Measurements from ENCODE around the gene ME3. TPM values are rescaled to one million over a fixed set of nuclear protein-coding genes. Genes with fewer than 3 reads are reported as not detected.

Gene ME3
- total RNA-seq, 1 experiment from 2014 or later: 83.8 TPM

GRCh38 chr11:86589204-86589603, 83.2 kb downstream of the ME3 start:
- peaks cover 28% of the 10 kb centered on the region for H3K4me1 ChIP-seq (ENCODE audit: insufficient read depth, low read length)
- ChIA-PET POLR2A (ENCODE audit: unreplicated experiment) (no interaction called here), CTCF (no interaction called here)
- no peak overlapping the region for H3K4me3 ChIP-seq (ENCODE audit: low read length)
- no TSS peak for BruUV-seq (replicated peaks)
- TF ChIP-seq CTCF (conservative IDR thresholded peaks at IDR 0.05; ENCODE audit: low read depth, low read length) (no peak), EZH2 (IDR thresholded peaks at IDR 0.05; ENCODE audit: low read length, unreplicated experiment) (no peak), EZH2phosphoT487 (IDR thresholded peaks at IDR 0.05; ENCODE audit: borderline replicate concordance, low read length) (no peak)
- no peak overlapping the region for H2AFZ ChIP-seq (ENCODE audit: low read length)
- no peaks in the 10 kb centered on the region for H3K79me2 ChIP-seq (ENCODE audit: low read length)
- no peaks in the 10 kb centered on the region for H3K9me2 ChIP-seq (replicated peaks; ENCODE audit: low read length)
- no peak overlapping the region for H3K9ac ChIP-seq (ENCODE audit: low read length)
- intact Hi-C loops (cut with micrococcal nuclease): no loop called here
- H4K20me1 ChIP-seq (ENCODE audit: low read length): no peaks in the 10 kb centered on the region
- no peaks in the 10 kb centered on the region for H3K36me3 ChIP-seq (ENCODE audit: low read depth, low read length)
- ATAC-seq: no peak
- H3F3A ChIP-seq (ENCODE audit: low read length, unreplicated experiment): peaks cover 14% of the 10 kb centered on the region
- no peak overlapping the region for H3K27ac ChIP-seq (ENCODE audit: low read length)
- H3K27me3 ChIP-seq (ENCODE audit: low read length): no peaks in the 10 kb centered on the region
- no peaks in the 10 kb centered on the region for H3K9me3 ChIP-seq (ENCODE audit: low read length)
- DNase-seq: no peak
- H3K4me2 ChIP-seq (ENCODE audit: low read length): no peak overlapping the region

DNA sequence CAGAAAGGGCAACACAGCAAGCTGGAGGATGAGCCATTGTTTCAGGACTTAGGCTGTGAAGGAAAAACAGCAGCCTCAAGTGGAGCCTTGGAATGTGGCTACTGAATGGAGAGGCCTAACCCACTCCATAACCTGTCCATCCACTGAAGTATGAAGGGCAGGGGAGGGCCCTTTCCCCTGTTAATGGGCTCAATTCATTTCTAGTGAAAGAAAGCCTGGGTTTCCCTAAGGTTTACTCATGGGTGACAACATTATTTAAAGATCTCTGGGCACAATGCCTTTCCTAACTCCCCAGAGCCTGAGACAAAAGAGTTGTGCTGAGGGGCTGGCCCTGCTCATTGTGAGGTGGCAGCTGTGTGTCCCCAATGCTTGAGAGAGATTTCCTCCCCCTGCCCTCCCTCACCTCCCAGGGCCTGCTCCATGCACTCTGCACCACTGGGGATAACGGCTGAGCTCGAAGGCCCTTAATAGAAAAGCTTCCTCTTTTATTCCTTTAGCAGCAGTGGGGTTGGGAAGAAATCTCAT, 83.8 kb downstream of the ME3 start:
- no TSS peak for BruUV-seq (replicated peaks)
- H3K27ac ChIP-seq (ENCODE audit: low read length): no peak overlapping the region
- H3K36me3 ChIP-seq (ENCODE audit: low read depth, low read length): no peaks in the 10 kb centered on the region
- intact Hi-C loops (cut with micrococcal nuclease): no loop called here
- H3K9me2 ChIP-seq (replicated peaks; ENCODE audit: low read length): no peaks in the 10 kb centered on the region
- CTCF ChIA-PET: no interaction called here
- ATAC-seq: no peak
- no peak overlapping the region for H3K4me3 ChIP-seq (ENCODE audit: low read length)
- H3K4me1 ChIP-seq (ENCODE audit: insufficient read depth, low read length): peaks cover 22% of the 10 kb centered on the region
- no peaks in the 10 kb centered on the region for H4K20me1 ChIP-seq (ENCODE audit: low read length)
- no peak overlapping the region for H2AFZ ChIP-seq (ENCODE audit: low read length)
- no peaks in the 10 kb centered on the region for H3K79me2 ChIP-seq (ENCODE audit: low read length)
- H3K9ac ChIP-seq (ENCODE audit: low read length): no peak overlapping the region
- no peaks in the 10 kb centered on the region for H3K27me3 ChIP-seq (ENCODE audit: low read length)
- no peak for DNase-seq
- H3K4me2 ChIP-seq (ENCODE audit: low read length): no peak overlapping the region
- TF ChIP-seq CTCF (conservative IDR thresholded peaks at IDR 0.05; ENCODE audit: low read depth, low read length) (no peak), EZH2 (IDR thresholded peaks at IDR 0.05; ENCODE audit: low read length, unreplicated experiment) (no peak), EZH2phosphoT487 (IDR thresholded peaks at IDR 0.05; ENCODE audit: borderline replicate concordance, low read length) (no peak)
- H3F3A ChIP-seq (ENCODE audit: low read length, unreplicated experiment): peaks cover 11% of the 10 kb centered on the region
- POLR2A ChIA-PET (ENCODE audit: unreplicated experiment): no interaction called here
- no peaks in the 10 kb centered on the region for H3K9me3 ChIP-seq (ENCODE audit: low read length)

- Histone ChIP-seq H3K79me2 (ENCODE audit: low read length) (no peaks in the 10 kb centered on the region), H4K20me1 (ENCODE audit: low read length) (no peaks in the 10 kb centered on the region), H3K9me2 (replicated peaks; ENCODE audit: low read length) (no peaks in the 10 kb centered on the region), H3K9ac (ENCODE audit: low read length) (no peak overlapping the region), H3K36me3 (ENCODE audit: low read depth, low read length) (no peaks in the 10 kb centered on the region), H3K27me3 (ENCODE audit: low read length) (no peaks in the 10 kb centered on the region), H2AFZ (ENCODE audit: low read length) (no peak overlapping the region), H3K4me1 (ENCODE audit: insufficient read depth, low read length) (peaks cover 12% of the 10 kb centered on the region), H3K27ac (ENCODE audit: low read length) (no peak overlapping the region), H3K4me2 (ENCODE audit: low read length) (no peak overlapping the region), H3K9me3 (ENCODE audit: low read length) (no peaks in the 10 kb centered on the region), H3F3A (ENCODE audit: low read length, unreplicated experiment) (peaks cover 3% of the 10 kb centered on the region), H3K4me3 (ENCODE audit: low read length) (no peak overlapping the region)
- TF ChIP-seq EZH2phosphoT487 (IDR thresholded peaks at IDR 0.05; ENCODE audit: borderline replicate concordance, low read length): no peak
- TF ChIP-seq EZH2 (IDR thresholded peaks at IDR 0.05; ENCODE audit: low read length, unreplicated experiment): no peak
- no peak for TF ChIP-seq CTCF (conservative IDR thresholded peaks at IDR 0.05; ENCODE audit: low read depth, low read length)
- BruUV-seq (replicated peaks): no TSS peak
- intact Hi-C loops (cut with micrococcal nuclease): no loop called here
- ATAC-seq (no peak), DNase-seq (no peak)
- POLR2A ChIA-PET (ENCODE audit: unreplicated experiment): no interaction called here
- CTCF ChIA-PET: no interaction called here
These were observed 84.9 kb downstream of the ME3 start for GRCh38 chr11:86587264-86588193.
